ENCODE results near the gene ADAM11. TPM values are rescaled to one million over a fixed set of nuclear protein-coding genes. Genes with fewer than 3 reads are reported as not detected.

The ADAM11 gene
- total and polyA plus RNA-seq, 7 experiments from 2014 or later = 0.08 to 1.5 (median 0.63) TPM; not detected in 1

DNA sequence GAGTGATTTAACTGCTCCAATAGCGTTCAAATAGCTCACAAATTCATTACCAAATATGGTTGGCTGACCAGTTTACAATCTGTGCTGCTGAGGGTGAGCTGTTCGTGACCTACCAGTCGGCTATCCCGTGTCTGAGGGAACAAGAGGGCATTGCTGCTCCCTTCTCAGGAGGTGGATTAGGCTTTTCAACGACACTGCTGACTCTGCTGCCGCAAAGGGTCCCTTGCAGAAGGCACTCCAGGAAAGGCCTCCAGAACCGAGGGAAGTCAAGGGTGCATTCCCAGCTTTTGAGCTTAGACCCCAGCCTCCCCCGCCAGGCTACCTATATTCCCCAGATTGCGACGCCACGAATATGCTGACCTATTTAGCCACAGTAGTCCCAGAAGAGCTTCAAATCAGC is 39.0 kb downstream of the ADAM11 start:
- Mint-ChIP-seq H3K9me3 (no peaks in the 10 kb centered on the region), H3K27me3 (peaks cover 0 to 4% (median 0%) of the 10 kb centered on the region in 5 donors), H3K4me1 (peaks cover 0 to 13% (median 0%) of the 10 kb centered on the region in 7 donors), H3K4me3 (peak overlapping the region in 1 of 10 donors; percentile 5), H3K36me3 (no peaks in the 10 kb centered on the region), H3K27ac (no peak overlapping the region)
- no peaks in the 10 kb centered on the region for H3K27me3 ChIP-seq (ENCODE audit: control insufficient read depth in 2 of 2, insufficient read depth in 2 of 2, low read length in 2 of 2)
- H3K36me3 ChIP-seq (ENCODE audit: control insufficient read depth in 2 of 3, insufficient read depth in 3 of 3, low read length in 3 of 3) = no peaks in the 10 kb centered on the region
- intact Hi-C loops (cut with micrococcal nuclease) = no loop called here
- no peaks in the 10 kb centered on the region for H3K9me3 ChIP-seq (ENCODE audit: control insufficient read depth in 2 of 3, low read length in 3 of 3)
- ATAC-seq (no peak), DNase-seq (no peak)
- CTCF ChIA-PET = interaction anchor here (1.0 kb wide), 1 partner anchor 433 kb away, joined by 3 read pairs; no protein-coding TSS in a partner anchor
- no peaks in the 10 kb centered on the region for H3K4me1 ChIP-seq (ENCODE audit: control insufficient read depth in 2 of 2, insufficient read depth in 2 of 2, low read length in 2 of 2)
- POLR2A ChIA-PET = interaction anchor here (0.5 kb wide), 1 partner anchor 277 kb away, joined by 3 read pairs; no protein-coding TSS in a partner anchor
- H3K4me3 ChIP-seq (ENCODE audit: low read length) = no peak overlapping the region
- H3K27ac ChIP-seq (ENCODE audit: low read depth, low read length) = no peak overlapping the region

DNA sequence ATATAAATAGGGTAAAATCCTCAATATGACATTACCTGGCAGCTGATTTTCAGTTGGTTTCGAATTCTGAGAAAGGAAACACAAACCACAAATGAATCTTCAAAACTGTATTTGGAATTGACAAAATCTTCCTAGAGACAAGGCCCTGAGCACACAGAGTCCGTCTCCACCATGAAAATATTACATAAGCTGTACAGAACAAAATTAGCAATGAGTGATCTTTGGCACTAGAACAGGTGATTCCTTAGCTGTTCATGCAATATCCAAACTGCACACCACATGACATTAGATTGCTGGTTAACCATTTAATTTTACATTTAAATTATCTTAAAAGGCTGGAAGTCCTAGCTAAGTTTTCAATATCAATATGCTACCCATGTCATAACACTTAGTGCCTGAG is 39.6 kb downstream of the ADAM11 start:
- no peaks in the 10 kb centered on the region for H3K9me3 Mint-ChIP-seq
- Histone ChIP-seq H3K9me3 (ENCODE audit: control insufficient read depth in 2 of 3, low read length in 3 of 3) (no peaks in the 10 kb centered on the region), H3K27ac (ENCODE audit: low read depth, low read length) (no peak overlapping the region), H3K36me3 (ENCODE audit: control insufficient read depth in 2 of 3, insufficient read depth in 3 of 3, low read length in 3 of 3) (no peaks in the 10 kb centered on the region), H3K4me1 (ENCODE audit: control insufficient read depth in 2 of 2, insufficient read depth in 2 of 2, low read length in 2 of 2) (no peaks in the 10 kb centered on the region), H3K27me3 (ENCODE audit: control insufficient read depth in 2 of 2, insufficient read depth in 2 of 2, low read length in 2 of 2) (no peaks in the 10 kb centered on the region), H3K4me3 (ENCODE audit: low read length) (no peak overlapping the region)
- ChIA-PET CTCF (interaction anchor here (1.0 kb wide), 1 partner anchor 434 kb away, joined by 3 read pairs; no protein-coding TSS in a partner anchor), POLR2A (interaction anchor here (0.5 kb wide), 1 partner anchor 276 kb away, joined by 3 read pairs; no protein-coding TSS in a partner anchor)
- intact Hi-C loops (cut with micrococcal nuclease) = no loop called here
- no peak overlapping the region for H3K27ac Mint-ChIP-seq
- peaks cover 0 to 5% (median 0%) of the 10 kb centered on the region in 5 donors for H3K27me3 Mint-ChIP-seq
- H3K36me3 Mint-ChIP-seq = no peaks in the 10 kb centered on the region
- peaks cover 0 to 13% (median 0%) of the 10 kb centered on the region in 7 donors for H3K4me1 Mint-ChIP-seq
- no peak for DNase-seq
- peak overlapping the region in 1 of 10 donors; percentile 5 for H3K4me3 Mint-ChIP-seq
- no peak for ATAC-seq

- no peaks in the 10 kb centered on the region for H3K9me3 Mint-ChIP-seq
- no peak for ATAC-seq
- ChIA-PET POLR2A (no interaction called here), CTCF (no interaction called here)
- H3K27me3 ChIP-seq (ENCODE audit: control insufficient read depth in 2 of 2, insufficient read depth in 2 of 2, low read length in 2 of 2) = no peaks in the 10 kb centered on the region
- intact Hi-C loops (cut with micrococcal nuclease) = no loop called here
- no peak overlapping the region for H3K27ac ChIP-seq (ENCODE audit: low read depth, low read length)
- no peak overlapping the region for H3K4me3 Mint-ChIP-seq
- H3K9me3 ChIP-seq (ENCODE audit: control insufficient read depth in 2 of 3, low read length in 3 of 3) = no peaks in the 10 kb centered on the region
- H3K27me3 Mint-ChIP-seq = peaks cover 0 to 22% (median 10%) of the 10 kb centered on the region in 5 donors
- H3K36me3 ChIP-seq (ENCODE audit: control insufficient read depth in 2 of 3, insufficient read depth in 3 of 3, low read length in 3 of 3) = no peaks in the 10 kb centered on the region
- DNase-seq = no peak
- peak overlapping the region in 1 of 9 donors; percentile 41 for H3K27ac Mint-ChIP-seq
- H3K36me3 Mint-ChIP-seq = no peaks in the 10 kb centered on the region
- peaks cover 0 to 11% (median 0%) of the 10 kb centered on the region in 7 donors for H3K4me1 Mint-ChIP-seq
- H3K4me1 ChIP-seq (ENCODE audit: control insufficient read depth in 2 of 2, insufficient read depth in 2 of 2, low read length in 2 of 2) = no peaks in the 10 kb centered on the region
- no peak overlapping the region for H3K4me3 ChIP-seq (ENCODE audit: low read length)
These were observed 43.1 kb downstream of the ADAM11 start for GRCh38 chr17:44801880-44802279.

GRCh38 chr17:44804302-44805089 is 45.7 kb downstream of the ADAM11 start:
- H3K4me3 Mint-ChIP-seq = no peak overlapping the region
- no peak for DNase-seq
- CTCF ChIA-PET = no interaction called here
- no peak overlapping the region for H3K27ac ChIP-seq (ENCODE audit: low read depth, low read length)
- peaks cover 4 to 26% (median 18%) of the 10 kb centered on the region in 5 donors for H3K27me3 Mint-ChIP-seq
- no peaks in the 10 kb centered on the region for H3K9me3 ChIP-seq (ENCODE audit: control insufficient read depth in 2 of 3, low read length in 3 of 3)
- H3K27ac Mint-ChIP-seq = no peak overlapping the region
- no peaks in the 10 kb centered on the region for H3K4me1 Mint-ChIP-seq
- no peak for ATAC-seq
- no peaks in the 10 kb centered on the region for H3K36me3 ChIP-seq (ENCODE audit: control insufficient read depth in 2 of 3, insufficient read depth in 3 of 3, low read length in 3 of 3)
- H3K4me3 ChIP-seq (ENCODE audit: low read length) = no peak overlapping the region
- POLR2A ChIA-PET = no interaction called here
- H3K27me3 ChIP-seq (ENCODE audit: control insufficient read depth in 2 of 2, insufficient read depth in 2 of 2, low read length in 2 of 2) = no peaks in the 10 kb centered on the region
- H3K36me3 Mint-ChIP-seq = no peaks in the 10 kb centered on the region
- no peaks in the 10 kb centered on the region for H3K9me3 Mint-ChIP-seq
- H3K4me1 ChIP-seq (ENCODE audit: control insufficient read depth in 2 of 2, insufficient read depth in 2 of 2, low read length in 2 of 2) = no peaks in the 10 kb centered on the region
- intact Hi-C loops (cut with micrococcal nuclease) = no loop called here

DNA sequence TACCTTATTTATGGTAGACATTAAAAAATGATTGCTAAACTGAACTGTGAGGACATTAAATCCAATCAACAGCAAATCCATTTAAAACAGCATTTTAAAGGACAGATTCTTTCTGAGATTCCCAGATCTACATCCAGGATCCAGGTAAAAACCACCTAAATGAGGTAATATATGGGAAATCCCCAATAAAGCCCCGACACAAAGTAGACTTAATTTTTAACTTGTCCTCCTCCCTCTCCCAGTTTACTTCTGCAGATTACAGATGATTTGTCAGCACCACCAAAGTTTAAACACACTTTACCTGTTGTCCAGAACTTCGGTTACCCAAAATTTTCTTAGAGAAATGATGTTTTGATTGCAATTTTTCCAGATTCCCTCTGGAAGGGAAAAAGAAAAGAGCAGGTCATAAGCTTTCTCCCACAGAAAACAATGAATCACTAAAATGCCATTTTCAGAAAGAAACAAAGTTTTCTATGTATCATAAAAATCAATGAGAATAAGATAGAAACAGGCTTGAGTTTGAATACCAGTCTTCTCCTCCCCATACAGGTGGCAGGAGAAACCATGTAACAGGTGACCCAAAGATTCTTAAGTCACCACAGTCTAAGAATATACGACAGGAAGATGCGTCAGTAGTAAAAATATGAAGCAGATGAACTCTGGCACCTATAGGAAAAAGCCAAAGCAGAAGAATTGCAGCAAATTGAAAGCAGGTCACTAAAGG is 48.5 kb downstream of the ADAM11 start:
- intact Hi-C loops (cut with micrococcal nuclease) = no loop called here
- H3K27me3 Mint-ChIP-seq = peaks cover 4 to 22% (median 18%) of the 10 kb centered on the region in 5 donors
- H3K9me3 ChIP-seq (ENCODE audit: control insufficient read depth in 2 of 3, low read length in 3 of 3) = no peaks in the 10 kb centered on the region
- DNase-seq (no peak), ATAC-seq (no peak)
- H3K27ac Mint-ChIP-seq = no peak overlapping the region
- H3K36me3 ChIP-seq (ENCODE audit: control insufficient read depth in 2 of 3, insufficient read depth in 3 of 3, low read length in 3 of 3) = no peaks in the 10 kb centered on the region
- H3K4me3 ChIP-seq (ENCODE audit: low read length) = no peak overlapping the region
- no peak overlapping the region for H3K4me3 Mint-ChIP-seq
- no peaks in the 10 kb centered on the region for H3K4me1 ChIP-seq (ENCODE audit: control insufficient read depth in 2 of 2, insufficient read depth in 2 of 2, low read length in 2 of 2)
- H3K36me3 Mint-ChIP-seq = no peaks in the 10 kb centered on the region
- ChIA-PET CTCF (no interaction called here), POLR2A (no interaction called here)
- H3K27ac ChIP-seq (ENCODE audit: low read depth, low read length) = no peak overlapping the region
- H3K9me3 Mint-ChIP-seq = no peaks in the 10 kb centered on the region
- no peaks in the 10 kb centered on the region for H3K4me1 Mint-ChIP-seq
- H3K27me3 ChIP-seq (ENCODE audit: control insufficient read depth in 2 of 2, insufficient read depth in 2 of 2, low read length in 2 of 2) = no peaks in the 10 kb centered on the region

DNA sequence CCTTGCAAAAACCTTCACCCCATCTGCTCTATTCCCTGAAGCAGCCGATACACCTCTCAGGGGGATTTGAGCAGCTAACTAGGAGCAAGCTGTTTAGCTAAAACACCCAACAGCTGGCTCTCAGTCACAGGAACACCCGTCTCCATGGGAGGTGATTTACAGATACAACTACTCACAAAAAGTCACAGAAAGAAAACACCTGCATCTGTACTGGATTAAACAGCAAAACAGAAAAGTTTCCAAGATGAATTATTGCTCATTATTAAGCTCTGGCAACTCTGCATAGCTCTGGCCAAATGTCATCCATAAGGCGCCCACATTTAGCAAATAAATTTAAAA is 49.0 kb downstream of the ADAM11 start:
- ATAC-seq (no peak), DNase-seq (no peak)
- Mint-ChIP-seq H3K27ac (no peak overlapping the region), H3K4me1 (no peaks in the 10 kb centered on the region), H3K36me3 (no peaks in the 10 kb centered on the region), H3K9me3 (no peaks in the 10 kb centered on the region), H3K4me3 (no peak overlapping the region), H3K27me3 (peaks cover 4 to 21% (median 19%) of the 10 kb centered on the region in 5 donors)
- no peaks in the 10 kb centered on the region for H3K4me1 ChIP-seq (ENCODE audit: control insufficient read depth in 2 of 2, insufficient read depth in 2 of 2, low read length in 2 of 2)
- no peaks in the 10 kb centered on the region for H3K36me3 ChIP-seq (ENCODE audit: control insufficient read depth in 2 of 3, insufficient read depth in 3 of 3, low read length in 3 of 3)
- POLR2A ChIA-PET = interaction anchor here (0.8 kb wide), 1 partner anchor 602 kb away, joined by 3 read pairs; no protein-coding TSS in a partner anchor
- CTCF ChIA-PET = no interaction called here
- intact Hi-C loops (cut with micrococcal nuclease) = no loop called here
- H3K9me3 ChIP-seq (ENCODE audit: control insufficient read depth in 2 of 3, low read length in 3 of 3) = no peaks in the 10 kb centered on the region
- no peak overlapping the region for H3K27ac ChIP-seq (ENCODE audit: low read depth, low read length)
- H3K27me3 ChIP-seq (ENCODE audit: control insufficient read depth in 2 of 2, insufficient read depth in 2 of 2, low read length in 2 of 2) = no peaks in the 10 kb centered on the region
- H3K4me3 ChIP-seq (ENCODE audit: low read length) = no peak overlapping the region

Data from naive thymus-derived CD4-positive, alpha-beta T cell (primary cell).